GM23338 (cell line): ENCODE results near the gene LRMDA. TPM values are rescaled to one million over a fixed set of nuclear protein-coding genes. Genes with fewer than 3 reads are reported as not detected.

Source experiments
- ATAC-seq: fragments of 200-7000 bp; cut with Tn5 transposase; 3 replicates; pipeline ENCODE4 v1.9.1; 2020
- DNase-seq: peaks from one replicate; pipeline ENCODE4 v3.0.0-alpha.2; 2015; ENCODE audit warnings: low spot score
- H2AFZ ChIP-seq: fragments of 200-600 bp; sonication (generic); 2 replicates; pipeline ENCODE4 v1.8.0; 2016; ENCODE audit warnings: antibody characterized with exemption, mild to moderate bottlenecking, moderate library complexity
- H3F3A ChIP-seq: fragments of 200-600 bp; sonication (generic); replicated peaks from 2 replicates; pipeline ENCODE4 v1.8.0; 2017; ENCODE audit warnings: antibody characterized with exemption, mixed run types, low read depth
- H3K27ac ChIP-seq: fragments of 200-600 bp; sonication (generic); 2 replicates; pipeline ENCODE4 v1.6.1; 2016; ENCODE audit warnings: low read depth
- H3K27me3 ChIP-seq: fragments of 200-600 bp; sonication (generic); 2 replicates; pipeline ENCODE4 v1.8.0; 2016; ENCODE audit warnings: mild to moderate bottlenecking, mixed run types, moderate library complexity; ENCODE audit not compliant: insufficient read depth
- H3K36me3 ChIP-seq: fragments of 200-600 bp; sonication (generic); 2 replicates; pipeline ENCODE4 v1.8.0; 2016; ENCODE audit warnings: mild to moderate bottlenecking; ENCODE audit not compliant: insufficient read depth
- H3K4me1 ChIP-seq: fragments of 200-600 bp; sonication (generic); 2 replicates; pipeline ENCODE4 v1.8.0; 2016; ENCODE audit warnings: mild to moderate bottlenecking, moderate library complexity; ENCODE audit not compliant: insufficient read depth
- H3K4me2 ChIP-seq: fragments of 200-600 bp; sonication (generic); 2 replicates; pipeline ENCODE4 v1.7.1; 2017; ENCODE audit warnings: mixed run types
- H3K4me3 ChIP-seq: fragments of 200-600 bp; sonication (generic); 2 replicates; pipeline ENCODE4 v1.6.1; 2016; ENCODE audit warnings: mixed run types
- H3K79me2 ChIP-seq: fragments of 200-600 bp; sonication (generic); replicated peaks from 2 replicates; pipeline ENCODE4 v1.8.0; 2017; ENCODE audit warnings: mild to moderate bottlenecking; ENCODE audit not compliant: insufficient read depth
- H3K9me2 ChIP-seq: fragments of 200-600 bp; sonication (generic); 2 replicates; pipeline ENCODE4 v1.8.0; 2017; ENCODE audit not compliant: insufficient read depth
- H4K20me1 ChIP-seq: fragments of 200-600 bp; sonication (generic); replicated peaks from 2 replicates; pipeline ENCODE4 v1.8.0; 2017; ENCODE audit warnings: mild to moderate bottlenecking; ENCODE audit not compliant: insufficient read depth
- H3K27ac Mint-ChIP-seq: 2 replicates; pipeline ENCODE4 v1.8.0; 2020; ENCODE audit warnings: inconsistent platforms, mild to moderate bottlenecking, moderate library complexity, mixed read lengths
- H3K27me3 Mint-ChIP-seq: 3 replicates; pipeline ENCODE4 v1.8.0; 2022; ENCODE audit warnings: low read depth, mild to moderate bottlenecking, moderate library complexity, mixed read lengths, inconsistent platforms; ENCODE audit not compliant: insufficient read depth, poor library complexity
- H3K36me3 Mint-ChIP-seq: 3 replicates; pipeline ENCODE4 v1.8.0; 2021; ENCODE audit warnings: low read depth, mild to moderate bottlenecking, inconsistent platforms, moderate library complexity, mixed read lengths
- H3K4me1 Mint-ChIP-seq: 3 replicates; pipeline ENCODE4 v1.8.0; 2020; ENCODE audit warnings: mild to moderate bottlenecking, inconsistent platforms, mixed read lengths
- H3K4me3 Mint-ChIP-seq: 3 replicates; pipeline ENCODE4 v1.8.0; 2021; ENCODE audit warnings: moderate library complexity, mild to moderate bottlenecking, inconsistent platforms, mixed read lengths
- H3K9me3 Mint-ChIP-seq: 3 replicates; pipeline ENCODE4 v1.8.0; 2020; ENCODE audit warnings: moderate library complexity, mild to moderate bottlenecking, inconsistent platforms, mixed read lengths
- CREB1 ChIP-seq: fragments of 250-450 bp; sonication (Bioruptor Pico); IDR thresholded peaks from 2 replicates; pipeline ENCODE4 v1.5.0; 2020; ENCODE audit warnings: low read depth, mild to moderate bottlenecking, moderate library complexity
- CTCF ChIP-seq, 2 experiments: fragments of 200-600 bp in 1 of 2; sonication (generic) in 1 of 2; conservative IDR thresholded peaks; 2 replicates each; pipeline versions ENCODE4 v1.5.1 to v1.6.1; 2016 to 2017; ENCODE audit warnings: antibody characterized with exemption in 2 of 2, low read depth in 2 of 2, mild to moderate bottlenecking in 2 of 2, moderate library complexity in 1 of 2
- ETS1 ChIP-seq: IDR thresholded peaks from 2 replicates; pipeline ENCODE4 v1.6.1; 2016; ENCODE audit warnings: antibody characterized with exemption
- EZH2 ChIP-seq: fragments of 200-600 bp; sonication (generic); IDR thresholded peaks from one replicate; pipeline ENCODE4 v1.8.0; 2017; ENCODE audit warnings: antibody characterized with exemption, mild to moderate bottlenecking, low read depth; ENCODE audit not compliant: unreplicated experiment
- EZH2phosphoT487 ChIP-seq: fragments of 200-600 bp; sonication (generic); IDR thresholded peaks from one replicate; pipeline ENCODE4 v1.8.1; 2018; ENCODE audit warnings: antibody characterized with exemption; ENCODE audit not compliant: unreplicated experiment
- JUNB ChIP-seq: IDR thresholded peaks from one replicate; pipeline ENCODE4 v1.6.1; 2016; ENCODE audit warnings: antibody characterized with exemption; ENCODE audit not compliant: unreplicated experiment
- NANOG ChIP-seq: IDR thresholded peaks from 2 replicates; pipeline ENCODE4 v1.6.1; 2016; ENCODE audit warnings: antibody characterized with exemption, borderline replicate concordance
- POLR2AphosphoS5 ChIP-seq: IDR thresholded peaks from 2 replicates; pipeline ENCODE4 v1.6.1; 2016; ENCODE audit warnings: antibody characterized with exemption, low read depth
- REST ChIP-seq: IDR thresholded peaks from one replicate; pipeline ENCODE4 v1.6.1; 2018; ENCODE audit warnings: antibody characterized with exemption; ENCODE audit not compliant: unreplicated experiment
- STAT1 ChIP-seq: IDR thresholded peaks from one replicate; pipeline ENCODE4 v1.6.1; 2016; ENCODE audit warnings: antibody characterized with exemption; ENCODE audit not compliant: unreplicated experiment
- ZNF114 ChIP-seq: fragments of 250-450 bp; sonication (Bioruptor Pico); IDR thresholded peaks from 2 replicates; pipeline ENCODE4 v1.5.0; 2020; ENCODE audit warnings: mild to moderate bottlenecking, moderate library complexity
- ZNF331 ChIP-seq: fragments of 250-450 bp; sonication (Bioruptor Pico); IDR thresholded peaks from 2 replicates; pipeline ENCODE4 v1.5.0; 2020; ENCODE audit warnings: low read depth, mild to moderate bottlenecking, moderate library complexity
- polyA plus RNA-seq: library from polyadenylated mRNA; unstranded; fragments of >200 nt; fragmentation: Nextera tagmentation; extraction: Ambion mirVana; gene quantifications from 2 replicates; pipeline ENCODE4 v1.2.1, GENCODE V29; 2016
- total RNA-seq: library from RNA; depleted of rRNA; stranded (reverse); fragments of >200 nt; shearing (Covaris generic); gene quantifications from 2 replicates; pipeline ENCODE4 v1.2.3, GENCODE V29; 2014
- TF ChIP-seq, protein P1 (sequence below): fragments of 250-450 bp; sonication (Bioruptor Pico); IDR thresholded peaks from 2 replicates; pipeline ENCODE4 v1.5.0; 2020; ENCODE audit warnings: mild to moderate bottlenecking, moderate library complexity

LRMDA gene
- total and polyA plus RNA-seq, 2 experiments from 2014 or later: 0.90 to 1.8 TPM

DNA sequence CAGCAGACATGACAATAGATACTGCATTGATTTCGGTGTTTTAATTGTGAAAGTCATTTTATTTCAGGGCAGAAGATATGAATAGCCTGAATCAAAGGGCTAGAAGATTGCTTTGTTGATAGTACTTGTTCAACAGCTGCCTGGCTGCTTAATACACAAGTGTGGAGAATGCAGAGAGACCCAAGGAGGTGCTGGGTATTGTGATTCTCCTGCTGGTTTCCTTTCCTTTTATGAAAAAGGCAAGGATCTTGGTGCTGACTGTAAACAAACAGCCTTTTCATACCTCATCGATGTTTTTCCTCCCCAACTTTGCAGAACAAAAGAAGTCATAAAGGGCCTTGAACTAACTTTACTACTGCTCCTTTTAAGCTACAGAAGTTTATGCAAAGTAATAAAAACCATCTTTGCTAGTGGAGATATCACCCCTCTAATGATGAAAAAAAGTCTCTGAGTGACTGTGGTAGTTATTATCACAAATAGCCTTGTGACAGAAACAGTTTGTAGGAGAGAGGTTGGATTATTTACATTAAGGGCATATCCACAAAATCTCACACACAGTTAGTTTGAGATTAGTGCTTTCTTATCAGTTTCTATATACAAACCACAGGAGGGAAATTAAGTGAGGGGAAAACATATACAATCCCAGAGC, 800.0 kb downstream of the LRMDA start:
- peaks cover 94% of the 10 kb centered on the region for H3K27me3 ChIP-seq
- H3K27ac Mint-ChIP-seq: no peak overlapping the region
- peak; percentile 98 for ATAC-seq

More for the DNA sequence above, 800.0 kb downstream of the LRMDA start:
- Histone ChIP-seq H3F3A (no peaks in the 10 kb centered on the region), H4K20me1 (no peaks in the 10 kb centered on the region; the same call in 1 of the 2 replicates), H2AFZ (no peak overlapping the region), H3K79me2 (no peaks in the 10 kb centered on the region), H3K36me3 (no peaks in the 10 kb centered on the region), H3K4me3 (no peak overlapping the region), H3K4me1 (peaks cover 34% of the 10 kb centered on the region), H3K9me2 (no peaks in the 10 kb centered on the region), H3K27ac (no peak overlapping the region), H3K4me2 (peak overlapping the region; percentile 30)
- H3K36me3 Mint-ChIP-seq: no peaks in the 10 kb centered on the region
- TF ChIP-seq POLR2AphosphoS5 (peak; percentile 66), EZH2phosphoT487 (no peak), NANOG (peak; percentile 96), CREB1 (peak; percentile 36; the same call in 1 of the 2 replicates), ETS1 (no peak), REST (no peak), EZH2 (no peak), STAT1 (no peak), CTCF (conservative IDR thresholded peaks at IDR 0.05; ENCODE audit: low read depth in 2 of 2) (no peak), JUNB (no peak), ZNF331 (no peak), ZNF114 (CRISPR knock-in tag) (no peak)
- TF ChIP-seq, protein P1, sequence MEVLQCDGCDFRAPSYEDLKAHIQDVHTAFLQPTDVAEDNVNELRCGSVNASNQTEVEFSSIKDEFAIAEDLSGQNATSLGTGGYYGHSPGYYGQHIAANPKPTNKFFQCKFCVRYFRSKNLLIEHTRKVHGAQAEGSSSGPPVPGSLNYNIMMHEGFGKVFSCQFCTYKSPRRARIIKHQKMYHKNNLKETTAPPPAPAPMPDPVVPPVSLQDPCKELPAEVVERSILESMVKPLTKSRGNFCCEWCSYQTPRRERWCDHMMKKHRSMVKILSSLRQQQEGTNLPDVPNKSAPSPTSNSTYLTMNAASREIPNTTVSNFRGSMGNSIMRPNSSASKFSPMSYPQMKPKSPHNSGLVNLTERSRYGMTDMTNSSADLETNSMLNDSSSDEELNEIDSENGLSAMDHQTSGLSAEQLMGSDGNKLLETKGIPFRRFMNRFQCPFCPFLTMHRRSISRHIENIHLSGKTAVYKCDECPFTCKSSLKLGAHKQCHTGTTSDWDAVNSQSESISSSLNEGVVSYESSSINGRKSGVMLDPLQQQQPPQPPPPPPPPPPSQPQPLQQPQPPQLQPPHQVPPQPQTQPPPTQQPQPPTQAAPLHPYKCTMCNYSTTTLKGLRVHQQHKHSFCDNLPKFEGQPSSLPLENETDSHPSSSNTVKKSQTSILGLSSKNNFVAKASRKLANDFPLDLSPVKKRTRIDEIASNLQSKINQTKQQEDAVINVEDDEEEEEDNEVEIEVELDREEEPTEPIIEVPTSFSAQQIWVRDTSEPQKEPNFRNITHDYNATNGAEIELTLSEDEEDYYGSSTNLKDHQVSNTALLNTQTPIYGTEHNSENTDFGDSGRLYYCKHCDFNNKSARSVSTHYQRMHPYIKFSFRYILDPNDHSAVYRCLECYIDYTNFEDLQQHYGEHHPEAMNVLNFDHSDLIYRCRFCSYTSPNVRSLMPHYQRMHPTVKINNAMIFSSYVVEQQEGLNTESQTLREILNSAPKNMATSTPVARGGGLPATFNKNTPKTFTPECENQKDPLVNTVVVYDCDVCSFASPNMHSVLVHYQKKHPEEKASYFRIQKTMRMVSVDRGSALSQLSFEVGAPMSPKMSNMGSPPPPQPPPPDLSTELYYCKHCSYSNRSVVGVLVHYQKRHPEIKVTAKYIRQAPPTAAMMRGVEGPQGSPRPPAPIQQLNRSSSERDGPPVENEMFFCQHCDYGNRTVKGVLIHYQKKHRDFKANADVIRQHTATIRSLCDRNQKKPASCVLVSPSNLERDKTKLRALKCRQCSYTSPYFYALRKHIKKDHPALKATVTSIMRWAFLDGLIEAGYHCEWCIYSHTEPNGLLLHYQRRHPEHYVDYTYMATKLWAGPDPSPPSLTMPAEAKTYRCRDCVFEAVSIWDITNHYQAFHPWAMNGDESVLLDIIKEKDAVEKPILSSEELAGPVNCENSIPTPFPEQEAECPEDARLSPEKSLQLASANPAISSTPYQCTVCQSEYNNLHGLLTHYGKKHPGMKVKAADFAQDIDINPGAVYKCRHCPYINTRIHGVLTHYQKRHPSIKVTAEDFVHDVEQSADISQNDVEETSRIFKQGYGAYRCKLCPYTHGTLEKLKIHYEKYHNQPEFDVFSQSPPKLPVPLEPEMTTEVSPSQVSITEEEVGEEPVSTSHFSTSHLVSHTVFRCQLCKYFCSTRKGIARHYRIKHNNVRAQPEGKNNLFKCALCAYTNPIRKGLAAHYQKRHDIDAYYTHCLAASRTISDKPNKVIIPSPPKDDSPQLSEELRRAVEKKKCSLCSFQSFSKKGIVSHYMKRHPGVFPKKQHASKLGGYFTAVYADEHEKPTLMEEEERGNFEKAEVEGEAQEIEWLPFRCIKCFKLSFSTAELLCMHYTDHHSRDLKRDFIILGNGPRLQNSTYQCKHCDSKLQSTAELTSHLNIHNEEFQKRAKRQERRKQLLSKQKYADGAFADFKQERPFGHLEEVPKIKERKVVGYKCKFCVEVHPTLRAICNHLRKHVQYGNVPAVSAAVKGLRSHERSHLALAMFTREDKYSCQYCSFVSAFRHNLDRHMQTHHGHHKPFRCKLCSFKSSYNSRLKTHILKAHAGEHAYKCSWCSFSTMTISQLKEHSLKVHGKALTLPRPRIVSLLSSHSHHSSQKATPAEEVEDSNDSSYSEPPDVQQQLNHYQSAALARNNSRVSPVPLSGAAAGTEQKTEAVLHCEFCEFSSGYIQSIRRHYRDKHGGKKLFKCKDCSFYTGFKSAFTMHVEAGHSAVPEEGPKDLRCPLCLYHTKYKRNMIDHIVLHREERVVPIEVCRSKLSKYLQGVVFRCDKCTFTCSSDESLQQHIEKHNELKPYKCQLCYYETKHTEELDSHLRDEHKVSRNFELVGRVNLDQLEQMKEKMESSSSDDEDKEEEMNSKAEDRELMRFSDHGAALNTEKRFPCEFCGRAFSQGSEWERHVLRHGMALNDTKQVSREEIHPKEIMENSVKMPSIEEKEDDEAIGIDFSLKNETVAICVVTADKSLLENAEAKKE (CRISPR knock-in tag): peak; percentile 57; the same call in 1 of the 2 replicates
- peaks cover 3% of the 10 kb centered on the region; the same call in 1 of the 3 replicates for H3K9me3 Mint-ChIP-seq
- H3K4me3 Mint-ChIP-seq: peak overlapping the region; percentile 35; the same call in 1 of the 3 replicates
- H3K27me3 Mint-ChIP-seq: peaks cover 89% of the 10 kb centered on the region
- H3K4me1 Mint-ChIP-seq: peaks cover 46% of the 10 kb centered on the region
- peak; percentile 76 for DNase-seq
